Endothelial cell of umbilical vein (primary cell): ENCODE results near the gene ZNF423. TPM values are rescaled to one million over a fixed set of nuclear protein-coding genes. Genes with fewer than 3 reads are reported as not detected.

Source experiments
- BruUV-seq: library from RNA; stranded (reverse); fragments of 400-500 nt; replicated peaks from 2 replicates; lab custom pipeline; 2021; lab: Mats Ljungman, UMichigan
- CTCF ChIA-PET: fragments of 300-600, 350-600 bp; sonication (Branson Sonifier 250); formaldehyde crosslinking; loops from one replicate; lab custom pipeline; 2021; ENCODE audit warnings: antibody characterized with exemption, inconsistent platforms; lab: Charles Lee
- POLR2A ChIA-PET: fragments of 300-600, 350-600 bp; sonication (Branson Sonifier 250); formaldehyde crosslinking; loops from one replicate; lab custom pipeline; 2021; ENCODE audit warnings: antibody characterized with exemption, inconsistent platforms; lab: Charles Lee
- DNase-seq: peaks from one replicate; pipeline ENCODE4 v3.0.0-alpha.2; 2011; ENCODE audit warnings: low read depth, low spot score
- FAIRE-seq: peaks from 2 replicates; lab custom pipeline; 2011; peaks lifted over from hg19 to GRCh38; lab: Jason Lieb, UNC
- H2AFZ ChIP-seq: 2 replicates; pipeline ENCODE4 v1.6.0; 2012; ENCODE audit warnings: low read depth, low read length, control low read depth, inconsistent platforms
- H3K27ac ChIP-seq: 2 replicates; pipeline ENCODE4 v1.5.1; 2011; ENCODE audit warnings: low read depth, mild to moderate bottlenecking, control low read depth, low read length, moderate library complexity; ENCODE audit not compliant: insufficient read depth
- H3K27me3 ChIP-seq, 2 experiments: 2 replicates each; pipeline versions ENCODE4 v1.6.0 to v1.6.1; 2011; ENCODE audit warnings: low read length in 2 of 2, mixed read lengths in 1 of 2; ENCODE audit not compliant: control insufficient read depth in 2 of 2, insufficient read depth in 2 of 2
- H3K36me3 ChIP-seq, 2 experiments: 2 replicates in 1 of 2; 3 replicates in 1 of 2; pipeline ENCODE4 v1.5.1; 2011; ENCODE audit warnings: low read length in 2 of 2, mild to moderate bottlenecking in 1 of 2, moderate library complexity in 1 of 2; ENCODE audit not compliant: control insufficient read depth in 2 of 2, insufficient read depth in 2 of 2; ENCODE audit errors: extremely low read depth in 1 of 2
- H3K4me1 ChIP-seq: 3 replicates; pipeline ENCODE4 v1.5.1; 2011; ENCODE audit warnings: mild to moderate bottlenecking, low read length; ENCODE audit not compliant: control insufficient read depth, insufficient read depth; ENCODE audit errors: extremely low read depth
- H3K4me2 ChIP-seq: 2 replicates; pipeline ENCODE4 v1.6.1; 2011; ENCODE audit warnings: low read length, control low read depth, mixed read lengths; ENCODE audit not compliant: insufficient read depth
- H3K4me3 ChIP-seq, 3 experiments: fragments of 200-600 bp in 1 of 3; sonication (generic), shearing (Covaris generic) in 1 of 3; replicated peaks in 1 of 3; 2 replicates each; pipeline ENCODE4 v1.5.1; 2011 to 2016; ENCODE audit warnings: control low read depth in 3 of 3, low read length in 3 of 3, mild to moderate bottlenecking in 2 of 3, inconsistent platforms in 1 of 3, low read depth in 1 of 3, moderate library complexity in 1 of 3; ENCODE audit not compliant: insufficient read depth in 1 of 3
- H3K79me2 ChIP-seq: 2 replicates; pipeline ENCODE4 v1.6.0; 2012; ENCODE audit warnings: low read length, inconsistent platforms; ENCODE audit not compliant: control insufficient read depth, insufficient read depth
- H3K9ac ChIP-seq: replicated peaks from 2 replicates; pipeline ENCODE3; 2011; ENCODE audit warnings: low read length, control low read depth; ENCODE audit not compliant: insufficient read depth; ENCODE audit errors: extremely low read depth
- H3K9me1 ChIP-seq: replicated peaks from 3 replicates; pipeline ENCODE4 v1.6.0; 2011; ENCODE audit warnings: mild to moderate bottlenecking, low read length; ENCODE audit not compliant: control insufficient read depth, insufficient read depth; ENCODE audit errors: extremely low read depth
- H3K9me3 ChIP-seq: replicated peaks from 2 replicates; pipeline ENCODE4 v1.5.1; 2012; ENCODE audit warnings: low read length, inconsistent platforms; ENCODE audit not compliant: control insufficient read depth, insufficient read depth
- H4K20me1 ChIP-seq: replicated peaks from 2 replicates; pipeline ENCODE3; 2011; ENCODE audit warnings: mild to moderate bottlenecking, low read length; ENCODE audit not compliant: control insufficient read depth, insufficient read depth; ENCODE audit errors: extremely low read depth
- CTCF ChIP-seq, 2 donors: IDR thresholded peaks; 1 replicate in 1 of 2; 2 replicates in 1 of 2; pipeline ENCODE4 v1.5.1; 2011; ENCODE audit warnings: low read length in 2 of 2, mild to moderate bottlenecking in 2 of 2, moderate library complexity in 2 of 2, control low read depth in 1 of 2, inconsistent platforms in 1 of 2, low read depth in 1 of 2; ENCODE audit not compliant: insufficient read depth in 1 of 2; ENCODE audit errors: extremely low read depth in 1 of 2
- EZH2 ChIP-seq: IDR thresholded peaks from 2 replicates; pipeline ENCODE4 v1.6.1; 2012; ENCODE audit warnings: borderline replicate concordance, low read depth, mild to moderate bottlenecking, moderate library complexity, low read length, inconsistent platforms; ENCODE audit not compliant: severe bottlenecking
- FOS ChIP-seq: IDR thresholded peaks from 2 replicates; pipeline ENCODE4 v1.6.1; 2011; ENCODE audit warnings: mild to moderate bottlenecking, low read length, moderate library complexity, borderline replicate concordance; ENCODE audit not compliant: insufficient read depth
- GATA2 ChIP-seq: IDR thresholded peaks from 2 replicates; pipeline ENCODE4 v1.7.0; 2011; ENCODE audit warnings: low read depth, mild to moderate bottlenecking, moderate library complexity, mixed read lengths, low read length; ENCODE audit not compliant: insufficient read length, insufficient read depth
- JUN ChIP-seq: IDR thresholded peaks from 2 replicates; pipeline ENCODE4 v1.6.1; 2011; ENCODE audit warnings: borderline replicate concordance, low read depth; ENCODE audit not compliant: insufficient read length, insufficient read depth
- MAX ChIP-seq: IDR thresholded peaks from 2 replicates; pipeline ENCODE4 v1.6.1; 2011; ENCODE audit not compliant: insufficient read depth, insufficient read length
- MYC ChIP-seq: IDR thresholded peaks from one replicate; pipeline ENCODE4 v1.6.1; 2011; ENCODE audit warnings: mild to moderate bottlenecking, low read depth, low read length
- POLR2A ChIP-seq: IDR thresholded peaks from 2 replicates; pipeline ENCODE4 v1.6.1; 2012; ENCODE audit warnings: low read depth, mild to moderate bottlenecking, control low read depth, low read length
- POLR2AphosphoS5 ChIP-seq: IDR thresholded peaks from 2 replicates; pipeline ENCODE4 v1.6.1; 2012; ENCODE audit warnings: low read depth, mild to moderate bottlenecking, control low read depth, low read length, moderate library complexity; ENCODE audit not compliant: insufficient read depth
- dilution Hi-C: fragments of 300-500 bp; cut with MboI; formaldehyde crosslinking; loops from one replicate; pipeline ENCODE4 v1.15.0; 2019; ENCODE audit warnings: low sequenced_read_pairs; ENCODE audit not compliant: extremely low pct_ligation_motif_present
- intact Hi-C: fragments of 100-400 bp; cut with micrococcal nuclease; formaldehyde crosslinking; loops from one replicate; pipeline ENCODE4 v1.10.0; 2022
- polyA plus RNA-seq, 4 experiments: library from polyadenylated mRNA; depleted of rRNA in 3 of 4; stranded (reverse) in 3 of 4; unstranded in 1 of 4; fragments of >200 nt; gene quantifications; 2 replicates each; pipeline versions ENCODE4 v1.2.1 to v1.2.3, GENCODE V29; 2011 to 2012; ENCODE audit warnings: missing spikeins in 1 of 4
- total RNA-seq: library from RNA; stranded (reverse); gene quantifications from 2 replicates; pipeline ENCODE4 v1.2.3, GENCODE V29; 2021

Gene ZNF423
- total and polyA plus RNA-seq, 2 donors (not counting 3 experiments of a cell fraction or from before 2014, with no cell fraction given), result 2.2 to 8.1 TPM

GRCh38 chr16:49889725-49890397, 33.9 kb upstream of the ZNF423 start:
- no peaks in the 10 kb centered on the region for H3K4me1 ChIP-seq
- no peaks in the 10 kb centered on the region for H3K36me3 ChIP-seq
- H3K27me3 ChIP-seq, result no peaks in the 10 kb centered on the region
- no peak overlapping the region for H3K27ac ChIP-seq
- H3K79me2 ChIP-seq, result no peaks in the 10 kb centered on the region
- no peak overlapping the region for H3K9ac ChIP-seq
- ChIA-PET POLR2A (interaction anchor here (0.7 kb wide), 1 partner anchor 243 kb away, joined by 6 read pairs; no protein-coding TSS in a partner anchor), CTCF (interaction anchor here (0.9 to 2.5 kb wide), 2 partner anchors 13 to 18 kb away, joined by 3 to 14 read pairs; no protein-coding TSS in a partner anchor)
- H3K4me2 ChIP-seq, result no peak overlapping the region
- no peaks in the 10 kb centered on the region for H4K20me1 ChIP-seq
- FAIRE-seq (no peak), DNase-seq (no peak)
- no peaks in the 10 kb centered on the region for H3K9me3 ChIP-seq
- intact Hi-C loops (no loop called here), dilution Hi-C loops (no loop called here)
- no TSS peak for BruUV-seq
- H3K9me1 ChIP-seq, result no peaks in the 10 kb centered on the region
- H3K4me3 ChIP-seq, result no peak overlapping the region
- H2AFZ ChIP-seq, result no peak overlapping the region
- TF ChIP-seq MAX (no peak), POLR2A (no peak), POLR2AphosphoS5 (no peak), CTCF (IDR thresholded peaks at IDR 0.05; ENCODE audit: extremely low read depth in 1 of 2, insufficient read depth in 1 of 2, low read depth in 1 of 2, low read length in 2 of 2) (no peak), JUN (no peak), MYC (no peak), FOS (no peak), GATA2 (no peak), EZH2 (no peak)
